ENCODE data around the gene ARF3.

The ARF3 gene

GRCh38 chr12:48980953-48981756, 23.9 kb upstream of the ARF3 start:
- no peak for DNase-seq

GRCh38 chr12:48980389-48980952, 23.2 kb upstream of the ARF3 start:
- DNase-seq, result no peak

GRCh38 chr12:48979602-48980388, 22.5 kb upstream of the ARF3 start:
- no peak for DNase-seq

GRCh38 chr12:48978741-48979601, 21.7 kb upstream of the ARF3 start:
- no peak for DNase-seq

- DNase-seq, result no peak
Measured at GRCh38 chr12:48978291-48978740, 21.0 kb upstream of the ARF3 start, which contains the start of gene WNT1. TSS of gene WNT1 (plus strand) at chr12:48978322. CDS start at chr12:48978651, 329 bp downstream.

GRCh38 chr12:48977290-48978281, 20.3 kb upstream of the ARF3 start:
- DNase-seq, result no peak

- no peak for DNase-seq
Measured at GRCh38 chr12:48973941-48974673, 16.8 kb upstream of the ARF3 start.

- no peak for DNase-seq
Measured at GRCh38 chr12:48973531-48973930, 16.2 kb upstream of the ARF3 start.

- no peak for DNase-seq
Measured at GRCh38 chr12:48972952-48973483, 15.7 kb upstream of the ARF3 start.

- no peak for DNase-seq
Measured at GRCh38 chr12:48972213-48972951, 15.1 kb upstream of the ARF3 start.

GRCh38 chr12:48970702-48971334, 13.5 kb upstream of the ARF3 start:
- no peak for DNase-seq

- no peak for DNase-seq
Measured at GRCh38 chr12:48969833-48970701, 12.8 kb upstream of the ARF3 start.

- no peak for DNase-seq
Measured at GRCh38 chr12:48969160-48969771, 12.0 kb upstream of the ARF3 start.

GRCh38 chr12:48968467-48968866, 11.2 kb upstream of the ARF3 start:
- DNase-seq, result no peak

- DNase-seq, result no peak
Measured at GRCh38 chr12:48967991-48968390, 10.7 kb upstream of the ARF3 start.

GRCh38 chr12:48966177-48966895, 9.0 kb upstream of the ARF3 start:
- no peak for DNase-seq

GRCh38 chr12:48965298-48965838, 8.1 kb upstream of the ARF3 start:
- no peak for DNase-seq

Measured in NCI-H1694 treated with DMSO at 0.1 percent for 48 hours (cell line).